ENCODE results near the gene MICALL2. TPM values are rescaled to one million over a fixed set of nuclear protein-coding genes. Genes with fewer than 3 reads are reported as not detected.

MICALL2 gene
- total and polyA plus RNA-seq, 4 donors = 19.0 to 70.6 (median 41.0) TPM

DNA sequence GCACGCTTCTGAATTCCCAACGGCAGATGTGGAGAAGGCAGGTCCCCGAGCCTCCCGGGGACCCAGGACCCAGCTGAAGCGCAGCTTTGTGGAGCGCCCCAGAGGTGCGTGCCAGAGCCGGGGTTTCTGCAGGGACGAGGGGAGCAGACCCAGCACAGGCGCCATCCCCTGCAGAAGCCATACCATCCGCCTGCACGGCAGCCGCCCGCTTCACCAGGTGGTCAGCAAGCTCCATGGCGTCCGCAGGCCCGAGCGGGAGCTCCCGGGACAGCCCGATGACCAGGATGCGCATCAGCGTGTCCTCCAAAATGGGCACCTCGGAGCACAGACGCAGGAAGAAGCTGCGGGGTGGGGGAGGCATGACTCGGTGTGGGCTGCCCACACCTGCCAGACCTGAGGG lies 34.3 kb upstream of the MICALL2 start:
- Histone ChIP-seq H3K36me3 (ENCODE audit: control insufficient read depth in 4 of 4, insufficient read depth in 4 of 4, low read length in 4 of 4) (peaks cover 8 to 86% (median 14%) of the 10 kb centered on the region in 4 donors), H3K9me3 (ENCODE audit: control insufficient read depth in 4 of 4, insufficient read depth in 3 of 4, low read length in 3 of 4) (no peaks in the 10 kb centered on the region), H3K4me3 (no peak overlapping the region), H3K27ac (ENCODE audit: low read depth in 1 of 2, low read length in 1 of 2) (no peak overlapping the region), H3K4me1 (ENCODE audit: control insufficient read depth in 5 of 5, insufficient read depth in 5 of 5, low read length in 5 of 5) (no peaks in the 10 kb centered on the region), H3K27me3 (ENCODE audit: control insufficient read depth in 3 of 3, insufficient read depth in 3 of 3, low read length in 2 of 3) (no peaks in the 10 kb centered on the region), H3K9ac (ENCODE audit: insufficient read depth in 1 of 2, low read length in 2 of 2) (no peak overlapping the region)
- DNase-seq (no peak), ATAC-seq (ENCODE audit: insufficient read depth, low FRiP score) (no peak)
- no peak for TF ChIP-seq CTCF (IDR thresholded peaks at IDR 0.05; ENCODE audit: control extremely low read depth, extremely low read depth)
- 93 to 96% methylated on average over 26 of the region's 26 CpGs for WGBS, 2 donors

DNA sequence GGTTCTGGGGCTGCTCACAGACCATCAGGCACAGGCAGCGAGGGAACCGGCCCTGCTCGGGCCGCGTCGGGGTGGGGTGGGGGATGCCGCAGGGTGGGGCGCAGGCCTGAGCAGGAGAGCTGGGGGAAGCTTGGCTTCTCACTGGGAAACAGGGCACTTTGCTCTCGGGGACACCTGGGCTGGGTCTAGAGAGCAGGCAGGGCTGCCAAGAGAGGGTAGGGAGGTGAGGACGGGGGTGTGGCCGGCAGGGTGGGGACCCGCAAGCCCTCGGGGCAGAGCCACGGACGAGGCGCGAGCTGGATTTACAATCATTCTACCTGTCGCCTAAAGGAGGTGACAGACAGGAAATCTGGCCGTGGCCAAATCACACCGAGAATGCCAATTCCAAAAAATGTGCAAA lies 33.9 kb upstream of the MICALL2 start:
- Histone ChIP-seq H3K4me1 (ENCODE audit: control insufficient read depth in 5 of 5, insufficient read depth in 5 of 5, low read length in 5 of 5) (no peaks in the 10 kb centered on the region), H3K4me3 (no peak overlapping the region), H3K27me3 (ENCODE audit: control insufficient read depth in 3 of 3, insufficient read depth in 3 of 3, low read length in 2 of 3) (no peaks in the 10 kb centered on the region), H3K36me3 (ENCODE audit: control insufficient read depth in 4 of 4, insufficient read depth in 4 of 4, low read length in 4 of 4) (peaks cover 8 to 86% (median 15%) of the 10 kb centered on the region in 4 donors), H3K27ac (ENCODE audit: low read depth in 1 of 2, low read length in 1 of 2) (no peak overlapping the region), H3K9ac (ENCODE audit: insufficient read depth in 1 of 2, low read length in 2 of 2) (no peak overlapping the region), H3K9me3 (ENCODE audit: control insufficient read depth in 4 of 4, insufficient read depth in 3 of 4, low read length in 3 of 4) (no peaks in the 10 kb centered on the region)
- no peak for TF ChIP-seq CTCF (IDR thresholded peaks at IDR 0.05; ENCODE audit: control extremely low read depth, extremely low read depth)
- WGBS, 2 donors = 93 to 95% methylated on average over 20 of the region's 20 CpGs
- DNase-seq = no peak
- no peak for ATAC-seq (ENCODE audit: insufficient read depth, low FRiP score)

- H3K4me3 ChIP-seq = no peak overlapping the region
- no peak for TF ChIP-seq CTCF (IDR thresholded peaks at IDR 0.05; ENCODE audit: control extremely low read depth, extremely low read depth)
- no peak overlapping the region for H3K9ac ChIP-seq (ENCODE audit: insufficient read depth in 1 of 2, low read length in 2 of 2)
- ATAC-seq (ENCODE audit: insufficient read depth, low FRiP score) = no peak
- no peaks in the 10 kb centered on the region for H3K9me3 ChIP-seq (ENCODE audit: control insufficient read depth in 4 of 4, insufficient read depth in 3 of 4, low read length in 3 of 4)
- no peak for DNase-seq
- WGBS, 2 donors = 88 to 93% methylated on average over 21 to 33 of the region's 33 CpGs
- peaks cover 8 to 88% (median 16%) of the 10 kb centered on the region in 4 donors for H3K36me3 ChIP-seq (ENCODE audit: control insufficient read depth in 4 of 4, insufficient read depth in 4 of 4, low read length in 4 of 4)
- no peaks in the 10 kb centered on the region for H3K27me3 ChIP-seq (ENCODE audit: control insufficient read depth in 3 of 3, insufficient read depth in 3 of 3, low read length in 2 of 3)
- H3K4me1 ChIP-seq (ENCODE audit: control insufficient read depth in 5 of 5, insufficient read depth in 5 of 5, low read length in 5 of 5) = no peaks in the 10 kb centered on the region
- H3K27ac ChIP-seq (ENCODE audit: low read depth in 1 of 2, low read length in 1 of 2) = no peak overlapping the region
Measured at GRCh38 chr7:1492640-1493039, 33.4 kb upstream of the MICALL2 start.

DNA sequence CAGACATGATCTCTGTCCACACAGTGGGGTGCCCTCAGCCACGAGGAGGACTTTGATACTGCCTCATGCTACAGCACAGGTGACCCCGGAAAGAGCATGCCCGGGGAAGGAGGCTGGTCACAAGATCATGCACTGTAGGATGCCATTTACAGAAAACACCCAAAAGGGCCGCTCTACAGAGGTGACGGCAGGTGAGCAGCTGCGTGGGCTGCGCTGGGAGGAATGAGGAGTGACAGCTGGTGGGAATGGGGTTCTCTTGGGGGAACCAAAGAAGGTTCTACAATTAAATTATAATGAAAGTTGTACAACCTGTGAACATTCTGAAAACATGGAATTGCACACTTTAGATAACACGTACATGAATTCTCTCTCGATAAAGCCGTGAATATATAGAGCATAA lies 33.0 kb upstream of the MICALL2 start:
- Histone ChIP-seq H3K9ac (ENCODE audit: insufficient read depth in 1 of 2, low read length in 2 of 2) (no peak overlapping the region), H3K4me1 (ENCODE audit: control insufficient read depth in 5 of 5, insufficient read depth in 5 of 5, low read length in 5 of 5) (no peaks in the 10 kb centered on the region), H3K4me3 (no peak overlapping the region), H3K9me3 (ENCODE audit: control insufficient read depth in 4 of 4, insufficient read depth in 3 of 4, low read length in 3 of 4) (no peaks in the 10 kb centered on the region), H3K36me3 (ENCODE audit: control insufficient read depth in 4 of 4, insufficient read depth in 4 of 4, low read length in 4 of 4) (peaks cover 8 to 88% (median 18%) of the 10 kb centered on the region in 4 donors), H3K27me3 (ENCODE audit: control insufficient read depth in 3 of 3, insufficient read depth in 3 of 3, low read length in 2 of 3) (no peaks in the 10 kb centered on the region), H3K27ac (ENCODE audit: low read depth in 1 of 2, low read length in 1 of 2) (no peak overlapping the region)
- DNase-seq (no peak), ATAC-seq (ENCODE audit: insufficient read depth, low FRiP score) (no peak)
- 94 to 96% methylated on average over 10 of the region's 10 CpGs for WGBS, 2 donors
- TF ChIP-seq CTCF (IDR thresholded peaks at IDR 0.05; ENCODE audit: control extremely low read depth, extremely low read depth) = no peak
